GM11168 (cell line): Measurements from ENCODE around the gene GBP4.

Experiments used
- in situ Hi-C: fragments of 300-500 bp; cut with MboI; formaldehyde crosslinking; loops from one replicate; pipeline ENCODE4 v1.12.0; 2022; ENCODE audit warnings: low sequenced_read_pairs; ENCODE audit not compliant: unreplicated experiment

GBP4 gene

DNA sequence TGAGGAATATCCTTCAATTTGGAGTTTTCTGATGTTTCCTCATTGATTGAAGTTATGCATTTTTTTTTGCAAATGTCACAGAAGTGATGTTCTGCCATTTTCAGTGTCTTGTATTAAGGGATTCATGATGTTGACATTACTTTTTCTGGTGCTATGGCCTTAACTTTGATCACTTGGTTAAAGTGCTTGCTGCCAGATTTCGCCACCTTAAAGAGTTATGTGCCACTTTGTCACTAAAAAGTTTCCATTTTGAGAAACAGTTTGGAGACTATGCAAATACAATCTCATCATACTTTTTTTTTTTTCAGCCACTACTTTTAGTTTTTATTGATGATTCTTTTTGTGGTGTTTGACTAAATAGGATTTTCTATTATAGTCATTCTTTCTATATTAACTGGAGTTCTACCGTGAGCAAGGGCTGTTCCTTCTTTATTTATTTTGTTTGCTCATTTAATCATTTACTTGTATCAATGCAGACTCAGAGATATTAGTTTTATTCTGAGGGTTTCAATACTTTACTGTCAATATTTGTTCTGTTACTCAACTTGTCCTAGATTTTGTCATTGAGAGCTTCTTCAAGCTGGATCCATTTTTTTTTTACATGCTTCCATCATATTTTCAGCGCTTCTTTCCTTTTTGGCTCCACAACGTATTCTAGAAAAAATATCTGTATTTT is 26.1 kb downstream of the GBP4 start:
- in situ Hi-C loops = no loop called here

DNA sequence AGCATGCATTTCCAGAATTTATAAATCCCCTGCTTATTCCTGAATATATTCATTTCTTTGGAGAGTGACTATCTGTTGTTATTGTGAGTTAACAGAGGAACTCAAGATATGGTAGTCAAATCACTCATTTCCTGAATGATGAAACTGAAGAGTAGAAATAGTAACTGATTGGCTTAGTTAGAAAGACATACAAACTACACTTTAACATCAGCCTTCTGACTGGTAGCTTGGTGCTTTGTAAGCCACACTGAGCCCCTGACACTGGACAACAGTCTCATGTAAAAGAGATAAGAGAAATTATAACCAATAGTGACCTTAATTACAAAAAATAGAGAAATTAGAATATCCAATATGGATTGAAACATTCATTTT is 27.7 kb downstream of the GBP4 start:
- in situ Hi-C loops = no loop called here

DNA sequence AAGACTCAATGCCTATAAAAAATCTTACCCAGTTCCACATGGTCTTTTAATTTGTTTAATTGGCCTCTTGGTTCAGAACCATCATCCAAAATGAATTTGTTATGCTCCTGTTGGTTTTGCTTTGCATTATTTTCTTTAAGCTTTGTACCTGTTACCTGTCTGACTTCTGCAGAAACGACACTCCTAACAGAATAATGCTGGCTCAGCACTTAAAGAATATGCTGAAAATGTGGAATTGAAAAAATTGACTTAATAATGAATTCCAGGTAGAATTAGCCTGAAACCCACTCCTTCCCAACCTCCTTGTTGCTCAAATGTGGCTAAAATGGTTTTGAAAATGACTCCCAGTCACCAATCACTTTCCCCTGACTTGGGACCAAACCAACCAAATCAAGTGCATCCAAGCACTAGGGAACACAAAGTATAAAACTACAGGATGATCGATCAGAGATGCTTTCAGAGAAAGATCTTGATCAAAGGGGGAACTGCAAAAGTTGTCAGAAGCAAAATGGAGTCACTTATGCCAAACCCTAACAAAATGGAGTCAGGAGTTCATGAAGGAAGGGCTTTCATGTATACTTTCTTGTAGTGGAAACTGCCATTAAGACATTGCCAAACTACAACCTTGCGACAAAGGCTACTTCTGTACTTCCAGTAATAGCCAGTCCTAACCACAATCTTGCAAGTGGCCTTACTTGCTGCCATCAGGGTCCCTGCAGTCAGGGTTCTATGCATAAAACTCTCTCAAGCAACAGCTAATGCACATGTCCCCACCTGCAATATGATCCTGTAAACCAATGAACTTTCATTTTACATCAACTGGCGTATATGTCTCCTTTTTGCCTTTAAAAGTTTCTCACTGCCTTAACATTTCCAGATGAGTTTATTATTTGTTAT is 28.3 kb downstream of the GBP4 start:
- in situ Hi-C loops = no loop called here

DNA sequence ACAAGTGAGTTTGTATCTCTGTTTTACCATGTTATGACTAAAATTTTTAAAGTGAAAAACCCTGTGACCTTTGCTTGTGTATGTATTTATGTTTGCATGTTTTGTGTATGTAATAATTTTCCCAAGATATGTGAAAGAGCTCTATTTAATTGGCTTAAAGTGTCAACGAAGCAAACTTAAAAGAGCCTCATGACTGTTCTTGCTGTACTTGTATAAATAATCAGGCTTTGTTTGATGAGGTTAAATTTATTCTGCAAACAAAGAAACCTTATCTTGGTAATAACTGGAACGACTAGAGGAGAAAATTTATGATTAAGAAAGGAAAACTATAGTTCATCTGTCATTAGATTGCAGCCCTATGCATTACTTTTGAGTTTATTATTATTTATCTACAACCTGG is 29.6 kb downstream of the GBP4 start:
- in situ Hi-C loops = no loop called here

DNA sequence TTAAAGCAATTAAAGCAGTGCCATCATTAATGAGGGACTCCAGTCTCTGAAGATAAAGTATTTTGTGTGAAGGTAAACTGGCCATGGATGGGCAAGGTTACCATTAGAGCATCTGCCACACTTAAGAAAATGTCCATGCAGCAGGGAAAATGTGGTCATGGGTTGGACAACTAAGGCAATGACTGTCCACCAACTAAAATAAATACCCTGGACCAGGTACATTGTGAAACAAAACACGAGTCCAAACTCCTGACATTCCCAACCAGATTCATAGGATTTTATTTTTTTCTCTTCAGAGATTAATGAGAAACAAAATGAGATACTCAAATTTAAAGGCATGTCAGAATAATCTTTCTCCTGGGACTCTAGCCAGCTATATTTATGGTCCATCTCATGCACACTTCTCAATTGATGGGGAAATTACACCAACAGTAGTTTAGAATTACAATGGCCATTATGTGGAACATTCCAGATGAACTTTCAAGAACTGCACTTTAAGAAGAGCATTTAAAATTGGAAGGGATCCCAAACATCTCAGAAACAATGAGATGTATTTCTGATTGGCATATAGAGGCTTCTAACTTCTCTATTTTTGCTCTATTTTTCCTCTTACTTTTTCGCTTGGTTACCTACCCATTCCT is 31.0 kb downstream of the GBP4 start:
- in situ Hi-C loops = no loop called here

DNA sequence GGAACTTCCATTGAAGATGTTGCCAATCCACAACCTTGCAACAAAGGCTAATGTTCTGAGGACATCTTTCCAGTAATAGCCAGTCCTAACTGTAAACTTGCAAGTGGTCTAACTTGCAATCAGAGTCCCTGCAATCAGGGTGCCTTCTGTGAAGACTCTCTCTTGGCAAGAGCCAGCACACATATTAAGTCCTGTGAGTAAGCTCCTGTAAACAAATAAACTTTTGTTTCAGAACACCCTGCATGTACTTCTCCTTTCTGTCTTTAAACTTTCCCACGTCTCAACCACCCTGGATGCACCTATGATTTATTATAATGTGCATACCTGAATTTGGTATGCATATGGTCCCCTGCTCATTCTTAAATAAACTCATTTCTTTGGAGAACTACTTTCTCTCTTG is 32.0 kb downstream of the GBP4 start:
- in situ Hi-C loops = no loop called here

DNA sequence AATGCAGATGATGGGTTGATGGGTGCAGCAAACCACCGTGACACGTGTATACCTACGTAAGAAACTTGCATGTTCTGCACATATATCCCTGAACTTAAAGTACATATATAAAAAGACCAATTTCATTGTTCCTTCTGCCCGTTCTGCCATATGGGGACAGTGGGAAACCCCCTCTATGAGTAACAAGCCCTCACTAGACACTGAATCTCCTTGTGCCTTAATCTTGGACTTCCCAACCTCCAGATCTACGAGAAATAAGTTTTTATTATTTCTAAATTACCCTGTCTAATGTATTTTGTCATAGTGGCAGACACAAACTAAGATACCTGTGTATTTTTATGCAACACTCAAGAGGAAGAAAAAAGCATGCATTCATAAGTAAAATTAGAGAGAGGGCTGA is 32.9 kb downstream of the GBP4 start:
- in situ Hi-C loops = no loop called here

DNA sequence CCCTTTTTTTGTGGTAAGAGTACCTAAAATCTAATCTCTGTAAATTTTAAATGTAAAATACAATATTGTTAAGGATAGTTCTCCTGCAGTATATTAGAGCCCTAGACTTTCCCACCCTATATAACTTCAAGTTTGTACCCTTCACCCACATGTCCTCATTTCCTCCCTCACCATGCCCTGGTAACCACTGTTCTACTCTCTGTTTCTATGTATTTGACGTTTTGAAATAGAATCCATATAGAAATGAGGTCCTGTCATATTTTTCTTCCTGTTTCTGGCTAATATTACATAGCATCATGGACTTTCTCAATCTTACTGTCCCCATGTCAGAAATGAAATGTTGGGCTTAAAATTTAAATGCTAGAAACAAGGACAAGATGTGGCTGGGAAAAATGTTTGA is 47.7 kb downstream of the GBP4 start:
- in situ Hi-C loops = no loop called here

DNA sequence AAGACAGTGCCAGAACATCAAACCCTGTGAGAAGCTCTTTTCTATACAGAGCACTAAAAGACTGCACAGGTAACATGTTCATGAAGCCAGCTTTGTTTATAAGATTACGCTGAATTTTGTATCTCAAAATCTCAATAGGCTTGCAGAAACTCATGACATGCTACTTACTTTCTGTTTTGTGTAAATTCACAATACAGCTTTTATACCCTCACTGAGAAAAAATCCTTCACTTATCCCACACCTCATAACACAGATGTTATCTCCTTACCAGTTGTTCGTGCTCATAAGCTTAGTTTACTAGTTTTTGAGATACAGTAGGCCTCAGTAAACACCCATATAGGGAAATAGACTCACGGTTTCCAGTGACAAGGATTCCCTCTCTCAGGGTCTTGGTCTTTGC is 48.8 kb downstream of the GBP4 start:
- in situ Hi-C loops = no loop called here

DNA sequence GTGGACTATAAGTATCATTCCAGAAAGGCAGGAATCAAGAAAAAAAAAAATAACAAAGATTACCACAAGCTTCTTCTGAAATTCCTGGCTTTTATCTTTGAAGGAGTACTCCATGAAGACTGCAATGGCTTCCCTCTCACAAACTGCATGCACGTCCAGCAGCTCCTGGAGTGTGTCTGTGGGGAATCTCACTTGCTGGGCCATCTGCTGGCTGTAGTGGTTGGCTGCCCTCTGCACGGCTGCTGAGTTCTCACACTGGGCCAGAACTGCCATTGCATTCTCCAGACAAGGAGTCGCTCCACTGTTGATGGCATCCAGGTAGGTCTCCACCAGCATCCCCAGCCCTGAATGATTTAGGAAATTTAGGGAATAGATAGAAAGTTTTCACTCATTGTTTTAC is 49.5 kb downstream of the GBP4 start:
- in situ Hi-C loops = no loop called here

DNA sequence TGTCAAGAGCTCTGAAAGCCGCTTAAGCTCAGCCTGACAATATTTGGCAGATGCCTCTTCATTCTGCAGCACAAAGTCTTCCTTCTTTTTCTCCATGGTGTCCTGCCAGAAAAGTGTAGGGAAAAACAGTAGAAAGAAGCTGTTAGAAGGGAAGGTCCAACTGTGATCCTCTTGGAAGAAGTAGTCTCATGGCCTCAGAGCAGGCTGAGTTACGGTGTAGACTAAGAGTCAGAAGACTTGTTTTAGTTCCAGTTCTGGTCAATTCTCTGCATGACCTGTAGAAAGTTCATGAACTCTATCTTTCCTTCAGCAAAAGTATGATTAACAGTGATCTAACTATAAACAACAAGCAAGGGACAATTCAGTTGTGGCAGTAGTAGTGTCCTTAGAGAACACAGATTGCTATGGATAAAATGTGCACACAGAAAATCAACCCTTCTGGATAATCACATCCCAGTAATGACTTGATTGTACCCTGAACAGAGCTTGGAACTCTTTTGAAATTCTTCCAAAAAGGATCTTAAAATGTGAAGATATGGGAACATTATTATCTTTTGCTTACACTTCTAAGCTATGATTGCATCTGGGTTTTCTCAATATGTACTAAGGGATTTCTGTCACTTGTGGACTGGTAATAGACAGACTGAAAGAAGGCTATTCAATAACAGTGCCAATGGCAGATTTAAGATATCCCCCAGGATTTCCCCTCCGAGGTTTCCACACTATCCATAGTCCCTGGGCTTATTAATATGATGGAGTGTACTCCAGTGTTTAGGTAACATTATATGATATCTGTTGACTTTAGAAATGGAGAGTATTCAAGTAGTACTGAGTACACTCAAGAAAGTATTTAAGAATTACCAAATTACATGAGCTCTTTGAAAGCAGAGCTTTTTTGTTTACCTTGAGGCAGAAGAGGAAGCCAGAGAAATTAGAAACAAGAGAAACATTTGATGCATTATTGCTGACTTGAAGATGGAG is 50.8 kb downstream of the GBP4 start:
- in situ Hi-C loops = no loop called here

DNA sequence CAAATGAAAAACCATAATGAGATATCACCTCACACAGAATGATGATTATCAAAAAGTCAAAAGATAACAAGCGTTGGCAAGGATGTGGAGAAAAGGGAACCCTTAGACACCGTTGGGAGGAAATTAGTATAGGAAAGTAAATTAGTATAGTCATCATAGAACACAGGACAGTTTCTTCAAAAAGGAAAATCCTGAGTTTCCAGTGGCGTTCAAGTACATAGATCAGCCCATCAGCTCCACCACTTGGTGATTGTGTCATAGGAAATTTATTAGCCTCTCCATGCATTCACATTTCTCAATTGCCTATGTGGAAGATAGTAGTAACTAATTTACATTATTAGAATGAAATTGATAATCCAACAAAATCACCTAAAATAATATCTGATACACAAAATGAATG is 52.0 kb downstream of the GBP4 start:
- in situ Hi-C loops = no loop called here

DNA sequence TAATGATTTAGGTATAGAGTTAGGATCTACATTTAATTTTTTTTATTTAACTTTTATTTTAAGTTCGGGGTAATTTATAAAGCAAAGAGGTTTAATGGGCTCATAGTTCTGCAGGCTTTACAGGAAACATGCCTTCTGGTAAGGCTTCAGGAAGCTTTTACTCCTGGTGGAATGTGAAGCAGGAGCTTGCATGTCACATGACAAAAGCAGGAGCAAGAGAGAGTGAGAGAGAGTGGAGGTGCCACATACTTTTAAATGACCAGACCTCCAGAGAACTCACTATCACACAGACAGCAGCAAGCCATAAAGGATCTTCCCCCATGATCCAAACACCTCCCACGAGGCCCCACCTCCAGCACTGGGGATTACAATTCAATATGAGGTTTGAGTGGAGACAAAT is 55.3 kb downstream of the GBP4 start:
- in situ Hi-C loops = no loop called here

DNA sequence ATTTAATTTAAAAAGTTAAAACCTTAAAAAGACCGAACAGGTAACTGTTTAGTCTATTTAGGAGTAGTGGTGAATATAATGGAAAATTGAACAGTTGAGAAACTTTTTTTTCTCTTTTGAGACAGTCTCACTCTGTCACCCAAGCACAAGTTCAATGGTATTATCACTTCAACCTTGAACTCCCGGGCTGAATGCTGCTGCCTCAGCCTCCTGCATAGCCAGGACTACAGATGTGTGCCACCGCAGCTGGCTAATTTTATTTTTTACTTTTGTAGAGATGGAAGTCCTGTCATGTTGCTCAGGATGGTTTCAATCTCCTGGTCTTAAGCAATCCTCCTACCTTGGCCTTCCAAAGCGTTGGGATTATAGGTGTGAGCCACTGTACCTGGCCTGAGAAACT is 56.6 kb downstream of the GBP4 start:
- in situ Hi-C loops = no loop called here

DNA sequence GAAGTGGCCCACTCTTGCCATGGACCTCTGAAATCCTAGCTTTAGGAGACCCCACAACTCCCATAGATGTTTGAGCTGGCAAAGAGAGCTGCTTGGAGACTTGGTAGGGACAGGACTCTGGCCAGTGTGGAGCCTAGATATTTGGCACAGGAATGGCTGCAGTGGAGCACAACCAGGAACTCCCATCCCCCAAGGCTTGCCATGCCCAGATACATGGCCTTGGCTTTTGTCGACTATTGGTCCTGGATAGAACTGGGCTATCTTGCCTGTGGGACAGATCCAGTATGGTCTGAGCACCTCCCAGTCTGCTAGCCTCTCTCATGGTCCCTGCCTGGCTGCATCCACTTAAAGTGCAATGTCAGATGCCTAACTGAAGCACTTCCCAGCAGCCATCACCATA is 65.0 kb downstream of the GBP4 start:
- in situ Hi-C loops = no loop called here
